ENCODE measurements around the gene RASA3.

The RASA3 gene

DNA sequence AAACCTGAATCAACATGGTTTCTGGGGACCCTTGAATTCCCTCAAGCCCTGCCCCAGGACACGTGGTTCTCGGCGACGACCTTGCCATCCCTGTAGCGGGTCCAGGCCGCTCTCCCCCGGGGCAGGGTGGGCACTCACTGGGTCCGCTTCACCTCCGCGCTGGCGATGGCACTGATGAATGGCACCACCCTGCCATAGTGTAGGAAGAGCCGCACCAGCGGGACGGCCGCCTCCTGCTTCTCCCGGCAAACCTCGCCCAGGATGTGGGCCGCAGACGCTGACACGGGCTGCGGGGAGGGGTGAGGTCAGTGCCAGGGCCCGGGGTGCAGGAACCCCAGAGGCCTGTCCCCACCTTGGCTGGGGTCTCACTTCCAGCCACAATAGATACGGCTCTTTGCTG is 114.5 kb downstream of the RASA3 start:
- Histone ChIP-seq H3K4me1 (ENCODE audit: insufficient read depth, poor library complexity, severe bottlenecking) (peaks cover 6% of the 10 kb centered on the region), H3K9me3 (ENCODE audit: severe bottlenecking) (no peaks in the 10 kb centered on the region), H3K27me3 (ENCODE audit: insufficient read depth, poor library complexity, severe bottlenecking) (no peaks in the 10 kb centered on the region), H3K27ac (ENCODE audit: poor library complexity, severe bottlenecking) (no peak overlapping the region), H3K36me3 (ENCODE audit: low read depth) (peaks cover 3% of the 10 kb centered on the region; the same call in 1 of the 2 replicates), H3K4me3 (ENCODE audit: severe bottlenecking) (no peak overlapping the region)
- ATAC-seq (ENCODE audit: low read depth) (no peak), DNase-seq (ENCODE audit: low spot score) (no peak)
- no peak for TF ChIP-seq CTCF (IDR thresholded peaks at IDR 0.05; ENCODE audit: poor library complexity, severe bottlenecking)

DNA sequence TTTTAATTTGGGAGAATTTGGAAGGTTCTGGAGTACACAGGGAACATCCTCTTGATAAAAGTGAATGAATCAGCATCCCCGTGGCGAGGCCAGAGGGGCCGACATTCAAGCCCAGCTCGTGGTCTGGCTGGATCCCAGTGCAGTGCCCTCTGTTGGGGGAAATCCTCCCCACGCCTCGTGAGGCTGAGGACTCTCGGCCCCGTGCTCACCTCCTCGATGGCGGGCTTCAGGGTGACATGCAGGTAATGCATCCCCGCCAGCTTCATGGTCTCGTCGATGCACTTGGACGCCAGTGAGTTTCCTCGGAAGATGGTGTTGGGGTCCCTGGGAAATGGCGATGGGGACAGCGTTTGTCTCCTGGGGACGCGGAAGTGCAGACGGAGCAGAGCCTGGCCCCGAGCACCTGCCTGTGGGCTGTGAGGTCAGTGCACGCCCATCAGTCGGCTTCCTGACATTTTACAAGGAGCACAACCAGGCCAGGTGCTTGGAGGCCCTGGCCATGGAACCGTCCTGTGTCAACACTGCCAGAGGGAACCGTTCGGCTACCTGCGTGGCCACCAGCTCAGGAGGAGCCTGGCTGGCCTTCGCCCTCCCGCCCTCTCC is 115.3 kb downstream of the RASA3 start:
- Histone ChIP-seq H3K27me3 (ENCODE audit: insufficient read depth, poor library complexity, severe bottlenecking) (no peaks in the 10 kb centered on the region), H3K4me3 (ENCODE audit: severe bottlenecking) (no peak overlapping the region), H3K27ac (ENCODE audit: poor library complexity, severe bottlenecking) (no peak overlapping the region), H3K4me1 (ENCODE audit: insufficient read depth, poor library complexity, severe bottlenecking) (peaks cover 6% of the 10 kb centered on the region), H3K36me3 (ENCODE audit: low read depth) (0 out of 2 replicates have a peak, but pooled peaks cover 3% of the 10 kb centered on the region), H3K9me3 (ENCODE audit: severe bottlenecking) (no peaks in the 10 kb centered on the region)
- DNase-seq (ENCODE audit: low spot score) (no peak), ATAC-seq (ENCODE audit: low read depth) (no peak)
- TF ChIP-seq CTCF (IDR thresholded peaks at IDR 0.05; ENCODE audit: poor library complexity, severe bottlenecking), result no peak

- Histone ChIP-seq H3K36me3 (ENCODE audit: low read depth) (0 out of 2 replicates have a peak, but pooled peaks cover 3% of the 10 kb centered on the region), H3K4me1 (ENCODE audit: insufficient read depth, poor library complexity, severe bottlenecking) (peaks cover 6% of the 10 kb centered on the region), H3K4me3 (ENCODE audit: severe bottlenecking) (no peak overlapping the region), H3K27ac (ENCODE audit: poor library complexity, severe bottlenecking) (peak overlapping the region; percentile 9), H3K27me3 (ENCODE audit: insufficient read depth, poor library complexity, severe bottlenecking) (no peaks in the 10 kb centered on the region), H3K9me3 (ENCODE audit: severe bottlenecking) (no peaks in the 10 kb centered on the region)
- DNase-seq (ENCODE audit: low spot score) (no peak), ATAC-seq (ENCODE audit: low read depth) (no peak)
- no peak for TF ChIP-seq CTCF (IDR thresholded peaks at IDR 0.05; ENCODE audit: poor library complexity, severe bottlenecking)
These were observed 115.9 kb downstream of the RASA3 start for GRCh38 chr13:114016321-114017027.

DNA sequence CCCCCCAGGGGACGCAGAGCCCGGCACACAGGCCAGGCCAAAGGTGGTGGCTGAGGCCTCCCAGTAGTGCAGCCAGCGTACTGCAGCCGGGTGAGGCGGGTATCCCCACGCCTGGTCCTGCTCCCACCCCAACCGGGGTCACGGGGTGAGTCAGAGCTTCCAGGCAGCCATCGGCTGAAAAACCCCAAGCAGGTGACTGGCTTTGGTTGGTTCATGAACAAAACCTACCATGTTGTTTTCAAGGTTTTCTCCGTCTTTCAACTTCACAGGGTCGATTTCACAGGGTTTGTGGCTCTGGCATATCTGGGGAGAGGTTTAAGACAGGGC is 116.5 kb downstream of the RASA3 start:
- TF ChIP-seq CTCF (IDR thresholded peaks at IDR 0.05; ENCODE audit: poor library complexity, severe bottlenecking), result no peak
- Histone ChIP-seq H3K27ac (ENCODE audit: poor library complexity, severe bottlenecking) (peak overlapping the region; percentile 9), H3K4me1 (ENCODE audit: insufficient read depth, poor library complexity, severe bottlenecking) (peaks cover 6% of the 10 kb centered on the region), H3K4me3 (ENCODE audit: severe bottlenecking) (no peak overlapping the region), H3K9me3 (ENCODE audit: severe bottlenecking) (no peaks in the 10 kb centered on the region), H3K27me3 (ENCODE audit: insufficient read depth, poor library complexity, severe bottlenecking) (no peaks in the 10 kb centered on the region), H3K36me3 (ENCODE audit: low read depth) (peaks cover 2% of the 10 kb centered on the region; the same call in 1 of the 2 replicates)
- ATAC-seq (ENCODE audit: low read depth) (peak; percentile 12; the same call in 1 of the 3 replicates), DNase-seq (ENCODE audit: low spot score) (no peak)

Data from RWPE2 (cell line).